CD1c-positive myeloid dendritic cell (primary cell): ENCODE measurements around the gene GOLGA6L9.
"Not testable (repeated sequence)": the region's sequence is repeated elsewhere in the genome, so short reads cannot be mapped to it uniquely, and the experiment has no call there.

Source experiments
- DNase-seq: peaks from one replicate; pipeline ENCODE4 v3.0.0-alpha.2; 2016; ENCODE audit errors: extremely low spot score

GOLGA6L9 gene

GRCh38 chr15:82429693-82430092 is at the start of gene GOLGA6L9:
Gene GOLGA6L9, plus strand, starts transcription at chr15:82429816. Its CDS starts 264 bp downstream, at chr15:82430080.
- DNase-seq: not testable (repeated sequence)

DNA sequence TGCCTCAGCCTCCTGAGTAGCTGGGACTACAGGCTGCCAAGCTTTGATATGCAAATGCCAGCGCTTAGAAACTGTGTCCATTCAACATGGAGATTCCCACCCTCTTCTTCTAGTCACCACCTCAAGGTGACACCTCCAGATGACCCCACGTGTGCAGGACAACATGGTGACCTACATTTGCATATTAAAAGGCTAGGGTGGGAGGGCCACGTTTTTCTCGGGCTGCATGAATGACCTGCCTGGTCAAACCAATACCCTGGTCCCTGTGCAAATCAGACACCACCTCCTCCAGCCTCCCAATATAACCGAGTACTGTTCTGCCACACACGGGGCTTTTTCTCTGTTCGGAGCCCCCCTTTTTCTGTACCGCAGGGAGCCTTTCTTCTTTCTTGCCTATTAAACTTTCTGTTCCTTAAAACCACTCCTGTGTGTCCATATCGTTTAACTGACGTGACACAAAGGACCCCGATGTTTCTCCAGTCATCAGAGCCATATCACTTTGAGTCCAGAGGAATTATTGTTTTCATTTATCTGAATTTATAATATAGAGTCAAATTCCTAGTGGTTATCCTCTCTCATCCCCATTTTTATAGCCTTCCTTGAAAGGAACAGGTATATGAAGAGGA is 48.2 kb upstream of the GOLGA6L9 start:
- DNase-seq: not testable (repeated sequence)

GRCh38 chr15:82387209-82387608 is 42.4 kb upstream of the GOLGA6L9 start:
- DNase-seq: not testable (repeated sequence)

GRCh38 chr15:82390152-82390551 is 39.5 kb upstream of the GOLGA6L9 start:
- not testable (repeated sequence) for DNase-seq

GRCh38 chr15:82392077-82392476 is 37.5 kb upstream of the GOLGA6L9 start:
- not testable (repeated sequence) for DNase-seq

GRCh38 chr15:82393671-82394070 is 35.9 kb upstream of the GOLGA6L9 start:
- DNase-seq: no peak

- DNase-seq: not testable (repeated sequence)
Observed at GRCh38 chr15:82395788-82396187, 33.8 kb upstream of the GOLGA6L9 start.

GRCh38 chr15:82397817-82398216 is 31.8 kb upstream of the GOLGA6L9 start:
- DNase-seq: no peak

GRCh38 chr15:82398785-82399184 is 30.8 kb upstream of the GOLGA6L9 start:
- no peak for DNase-seq

GRCh38 chr15:82399366-82400103 is 30.1 kb upstream of the GOLGA6L9 start:
- not testable (repeated sequence) for DNase-seq

DNA sequence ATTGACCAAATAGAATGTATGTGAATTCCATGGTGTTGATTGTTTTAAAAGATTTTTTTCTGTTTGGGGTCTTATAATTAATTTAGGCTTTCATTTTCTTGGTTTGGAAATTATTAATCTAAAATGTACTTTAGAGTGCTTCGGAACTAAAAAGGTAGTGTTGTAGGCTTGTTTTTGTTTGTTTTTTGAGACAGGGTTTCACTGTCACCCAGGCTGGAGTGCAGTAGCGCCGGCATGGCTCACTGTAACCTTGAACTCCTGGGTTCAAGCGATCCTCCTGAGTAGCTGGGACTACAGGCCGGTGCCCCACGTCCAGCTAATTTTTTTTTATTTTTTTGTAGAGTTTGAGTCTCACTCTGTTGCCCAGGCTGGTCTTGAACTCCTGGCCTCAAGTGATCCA is 27.7 kb upstream of the GOLGA6L9 start:
- not testable (repeated sequence) for DNase-seq

- not testable (repeated sequence) for DNase-seq
Observed at GRCh38 chr15:82402341-82402740, 27.3 kb upstream of the GOLGA6L9 start.

DNA sequence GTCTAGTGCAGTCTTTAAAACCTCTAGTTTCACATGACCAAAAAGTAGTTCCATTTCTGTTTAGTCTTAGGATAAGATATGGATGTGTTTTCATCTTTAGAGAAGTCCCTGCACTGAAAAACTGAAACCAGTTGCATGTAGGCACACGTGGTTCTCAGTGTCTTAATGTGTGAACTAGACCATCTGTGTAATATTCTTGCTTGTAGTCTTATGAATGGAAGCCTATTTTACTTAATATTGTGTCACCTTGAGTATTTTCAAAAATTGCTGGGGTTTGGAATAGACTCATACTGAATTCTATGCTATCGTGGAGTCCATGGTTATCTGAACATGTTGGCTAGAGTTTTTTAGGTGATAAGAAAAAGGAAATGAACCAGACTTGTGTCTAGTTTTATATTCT is 23.4 kb upstream of the GOLGA6L9 start:
- not testable (repeated sequence) for DNase-seq

- not testable (repeated sequence) for DNase-seq
Observed at GRCh38 chr15:82410306-82410705, 19.3 kb upstream of the GOLGA6L9 start.

DNA sequence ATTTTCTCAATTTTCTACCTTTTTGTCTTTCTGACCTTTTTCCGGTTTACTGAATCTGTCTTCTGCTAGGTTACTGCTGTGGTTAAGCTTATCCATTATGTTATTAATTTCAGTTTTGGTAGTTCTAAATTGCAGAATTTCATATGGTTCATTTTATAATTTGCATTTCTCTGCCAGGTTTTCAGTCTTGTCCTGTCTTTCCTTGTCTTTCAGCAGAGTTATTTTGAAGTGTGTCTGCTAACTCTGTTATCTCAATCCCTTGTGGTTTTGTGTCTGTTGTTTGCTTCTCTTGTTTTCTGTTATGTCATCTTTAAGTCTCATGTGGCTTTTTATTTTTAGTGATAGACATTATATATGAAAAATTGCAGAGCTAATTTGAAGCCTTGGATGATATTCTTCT is 18.0 kb upstream of the GOLGA6L9 start:
- DNase-seq: not testable (repeated sequence)

DNA sequence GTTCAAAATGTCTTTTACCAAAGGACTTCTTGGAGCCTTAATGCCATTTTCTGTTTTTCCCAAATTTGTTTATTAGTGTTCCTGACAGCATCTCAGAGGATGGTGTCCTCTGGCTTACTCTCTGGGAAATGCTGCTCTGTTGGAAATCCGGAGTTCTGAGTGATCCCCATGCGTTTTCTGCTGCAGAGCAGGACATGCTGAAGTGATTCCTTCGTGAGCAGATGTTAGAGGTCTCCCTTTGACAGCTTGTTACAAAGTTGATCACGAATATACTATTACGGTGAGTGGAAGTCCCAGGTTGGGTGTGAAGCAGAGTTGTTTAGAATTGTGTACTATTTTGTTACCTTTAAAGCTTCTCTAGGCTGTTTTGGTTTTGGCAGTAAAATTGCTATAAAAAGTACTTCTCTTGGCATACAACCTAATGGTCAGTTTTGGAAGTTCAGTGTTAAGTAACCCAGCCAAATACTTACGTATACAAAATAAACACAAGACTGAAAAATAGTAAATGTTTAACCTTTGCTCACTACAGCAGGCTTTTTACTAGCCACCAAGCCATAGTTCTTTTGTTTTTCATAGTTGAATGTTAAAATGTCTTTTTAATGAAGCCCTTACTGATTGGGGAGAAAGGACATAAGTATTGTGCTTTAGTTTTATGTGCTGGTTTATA is 15.0 kb upstream of the GOLGA6L9 start:
- DNase-seq: not testable (repeated sequence)

DNA sequence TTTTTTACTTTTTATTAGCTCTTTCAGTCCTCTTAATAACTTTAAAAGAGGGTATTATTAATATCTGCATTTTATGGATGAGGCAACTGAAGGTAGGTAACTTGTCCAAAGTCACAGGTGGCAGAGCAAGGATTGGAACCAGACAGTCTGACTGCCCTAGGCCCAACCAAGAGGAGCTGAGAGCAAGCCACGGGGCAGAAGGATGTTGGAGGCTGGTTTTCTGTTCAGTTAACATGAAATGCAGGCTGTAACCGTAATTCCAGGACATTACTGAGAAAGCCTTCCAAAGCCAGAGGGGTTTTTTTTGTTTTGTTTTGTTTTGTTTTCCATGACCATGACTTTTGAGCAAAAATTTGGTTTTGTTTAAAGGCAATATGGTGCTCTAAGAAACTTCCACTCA is 9.1 kb upstream of the GOLGA6L9 start:
- not testable (repeated sequence) for DNase-seq

GRCh38 chr15:82420966-82421365 is 8.7 kb upstream of the GOLGA6L9 start:
- DNase-seq: not testable (repeated sequence)

DNA sequence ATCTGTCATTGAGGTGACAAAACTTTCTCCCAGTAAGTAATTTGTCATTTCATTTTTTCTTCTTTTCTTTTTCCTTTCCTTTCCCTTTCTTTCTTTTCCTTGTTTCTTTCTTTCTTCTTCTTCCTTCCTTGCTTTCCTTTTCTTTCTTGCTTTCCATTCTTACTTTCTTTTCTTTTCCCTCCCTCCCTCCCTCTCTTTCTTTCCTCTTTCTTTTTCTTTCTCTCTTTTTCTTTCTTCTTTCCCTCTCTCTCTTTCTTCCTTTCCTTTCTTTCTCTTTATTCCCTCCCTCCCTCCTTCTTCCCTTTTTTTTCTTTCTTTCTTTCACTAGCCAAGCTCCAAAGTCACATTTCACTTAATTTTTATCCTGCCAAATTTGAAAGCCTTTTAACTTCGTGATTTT is 2.5 kb upstream of the GOLGA6L9 start:
- DNase-seq: not testable (repeated sequence)

DNA sequence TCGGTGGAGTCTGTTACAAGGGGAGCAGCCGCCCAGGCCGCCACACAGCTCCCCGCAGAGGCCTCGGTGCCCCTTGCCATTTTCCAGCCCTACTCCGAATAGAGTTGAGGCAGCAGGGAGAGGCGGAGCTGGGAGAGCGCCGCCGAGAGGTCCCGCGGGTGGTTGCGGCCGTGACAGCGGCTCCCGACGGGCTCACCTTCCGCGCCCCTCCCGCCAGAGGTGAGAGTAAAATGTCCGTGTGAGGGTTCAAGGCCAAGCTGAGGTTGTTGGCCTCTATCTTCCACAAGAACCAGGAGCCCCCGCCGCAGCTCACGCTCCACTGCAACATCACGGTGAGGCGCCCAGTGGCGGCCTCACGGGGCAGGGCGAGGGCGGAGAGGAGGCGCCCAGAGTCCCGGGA is 15.8 kb downstream of the GOLGA6L9 start:
- not testable (repeated sequence) for DNase-seq

- DNase-seq: not testable (repeated sequence)
Observed at GRCh38 chr15:82457336-82457735, 27.7 kb downstream of the GOLGA6L9 start.

- DNase-seq: not testable (repeated sequence)
Observed at GRCh38 chr15:82465629-82466028, 36.0 kb downstream of the GOLGA6L9 start.

DNA sequence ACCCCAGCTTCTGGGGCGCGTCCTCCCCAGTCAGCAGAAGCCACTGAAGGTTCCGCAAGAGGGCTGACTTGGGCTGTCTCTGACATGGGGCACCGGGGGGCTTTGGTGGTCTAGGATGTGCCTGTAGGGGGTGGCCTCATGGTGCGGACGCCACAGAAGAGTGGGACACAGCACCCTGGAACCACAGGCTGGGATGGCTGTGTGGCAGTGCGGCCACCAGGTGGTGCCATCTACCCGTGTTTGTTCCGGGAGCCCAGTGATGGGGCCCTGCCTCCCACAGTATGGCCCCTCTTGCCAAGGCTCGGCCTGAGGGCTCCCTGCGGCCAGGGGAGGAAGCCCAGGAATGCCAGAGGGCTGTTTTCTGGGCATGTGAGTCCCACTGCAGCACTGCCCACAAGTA is 38.6 kb downstream of the GOLGA6L9 start:
- DNase-seq: not testable (repeated sequence)
